Stomach smooth muscle (tissue), 2 donors: Measurements from ENCODE around the gene SMARCA4.
"Not testable (repeated sequence)": the region's sequence is repeated elsewhere in the genome, so short reads cannot be mapped to it uniquely, and the experiment has no call there.

Experiments
- H3K27ac ChIP-seq: one replicate; pipeline ENCODE4 v1.7.0; 2013; ENCODE audit warnings: mild to moderate bottlenecking, low read length, inconsistent platforms
- H3K27me3 ChIP-seq, 2 donors: one replicate each; pipeline ENCODE4 v1.7.0; 2013; ENCODE audit warnings: low read length in 2 of 2; ENCODE audit not compliant: insufficient read depth in 2 of 2, control insufficient read depth in 1 of 2
- H3K36me3 ChIP-seq, 2 donors: one replicate each; pipeline ENCODE4 v1.7.0; 2013; ENCODE audit warnings: low read length in 2 of 2; ENCODE audit not compliant: control insufficient read depth in 2 of 2, insufficient read depth in 2 of 2
- H3K4me1 ChIP-seq: one replicate; pipeline ENCODE4 v1.7.0; 2013; ENCODE audit warnings: low read length; ENCODE audit not compliant: control insufficient read depth, insufficient read depth
- H3K4me3 ChIP-seq, 2 donors: one replicate each; pipeline ENCODE4 v1.7.0; 2013; ENCODE audit warnings: low read length in 2 of 2
- H3K9ac ChIP-seq, 2 donors: one replicate each; pipeline ENCODE4 v1.7.0; 2013; ENCODE audit warnings: low read length in 2 of 2, mild to moderate bottlenecking in 1 of 2
- H3K9me3 ChIP-seq, 2 donors: one replicate each; pipeline ENCODE4 v1.7.0; 2013; ENCODE audit warnings: low read length in 2 of 2; ENCODE audit not compliant: control insufficient read depth in 2 of 2
- donor health status: healthy.
- donor health status: Pancreatic carcinoma.

Gene SMARCA4

GRCh38 chr19:11090997-11091702 is 130.3 kb downstream of the SMARCA4 start:
- Histone ChIP-seq H3K27ac (peak overlapping the region; percentile 87), H3K27me3 (peaks cover 0 to 2% of the 10 kb centered on the region in 2 donors), H3K4me3 (peak overlapping the region; percentile 81 to 92), H3K9ac (peak overlapping the region; percentile 89 to 92), H3K4me1 (peaks cover 36% of the 10 kb centered on the region), H3K36me3 (no peaks in the 10 kb centered on the region), H3K9me3 (no peaks in the 10 kb centered on the region)

DNA sequence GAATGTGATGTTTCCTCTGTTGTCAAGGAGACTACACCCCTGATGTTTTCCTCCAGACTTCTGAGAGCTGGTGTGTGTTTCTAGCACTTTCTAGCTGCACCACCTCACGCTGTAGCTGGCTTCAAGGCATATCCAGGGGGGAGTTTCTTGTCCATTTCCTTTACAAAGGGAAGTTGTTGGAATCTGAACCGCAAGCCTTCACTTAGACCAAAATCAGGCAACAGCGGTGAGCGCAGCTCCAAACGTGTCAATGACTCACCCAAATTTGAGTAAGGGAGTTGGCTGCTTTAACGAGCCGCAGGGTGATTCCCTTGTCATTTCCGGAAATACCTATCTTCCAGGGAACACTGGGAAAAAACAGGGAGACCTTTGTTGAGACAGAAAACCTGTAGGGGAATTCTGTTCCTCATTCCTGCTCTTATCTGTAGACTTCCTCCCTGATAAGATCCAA is 130.9 kb downstream of the SMARCA4 start:
- H3K4me3 ChIP-seq, result peak overlapping the region; percentile 81 to 92
- H3K9ac ChIP-seq, result peak overlapping the region; percentile 71 to 92
- H3K4me1 ChIP-seq, result peaks cover 36% of the 10 kb centered on the region
- no peaks in the 10 kb centered on the region for H3K9me3 ChIP-seq
- peaks cover 0 to 2% of the 10 kb centered on the region in 2 donors for H3K27me3 ChIP-seq
- no peaks in the 10 kb centered on the region for H3K36me3 ChIP-seq
- H3K27ac ChIP-seq, result peak overlapping the region; percentile 87

DNA sequence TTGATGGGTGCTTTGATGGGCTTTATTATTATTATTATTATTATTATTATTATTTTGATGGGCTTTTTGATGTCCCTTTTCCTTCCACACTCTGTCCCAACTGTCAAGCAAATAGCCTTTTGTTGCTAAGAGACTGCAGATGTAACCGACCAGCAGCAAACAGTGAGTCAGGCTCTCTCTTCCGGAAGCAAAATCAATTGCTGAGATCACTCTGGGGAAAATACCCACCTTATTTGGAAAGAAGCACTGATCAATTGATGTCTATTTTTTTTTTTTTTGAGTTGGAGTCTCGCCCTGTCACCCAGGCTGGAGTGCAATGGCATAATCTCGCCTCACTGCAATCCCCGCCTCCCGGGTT is 131.3 kb downstream of the SMARCA4 start:
- no peaks in the 10 kb centered on the region for H3K36me3 ChIP-seq
- peak overlapping the region in 1 of 2 donors; percentile 92 for H3K4me3 ChIP-seq
- peak overlapping the region; percentile 87 for H3K27ac ChIP-seq
- H3K4me1 ChIP-seq, result peaks cover 36% of the 10 kb centered on the region
- H3K27me3 ChIP-seq, result peaks cover 0 to 2% of the 10 kb centered on the region in 2 donors
- no peaks in the 10 kb centered on the region for H3K9me3 ChIP-seq
- peak overlapping the region in 1 of 2 donors; percentile 92 for H3K9ac ChIP-seq

- H3K27ac ChIP-seq, result no peak overlapping the region
- H3K9me3 ChIP-seq, result no peaks in the 10 kb centered on the region
- peaks cover 36% of the 10 kb centered on the region for H3K4me1 ChIP-seq
- H3K4me3 ChIP-seq, result no peak overlapping the region
- no peak overlapping the region for H3K9ac ChIP-seq
- no peaks in the 10 kb centered on the region for H3K36me3 ChIP-seq
- peaks cover 0 to 2% of the 10 kb centered on the region in 2 donors for H3K27me3 ChIP-seq
These were observed 132.9 kb downstream of the SMARCA4 start for GRCh38 chr19:11093689-11094238.

DNA sequence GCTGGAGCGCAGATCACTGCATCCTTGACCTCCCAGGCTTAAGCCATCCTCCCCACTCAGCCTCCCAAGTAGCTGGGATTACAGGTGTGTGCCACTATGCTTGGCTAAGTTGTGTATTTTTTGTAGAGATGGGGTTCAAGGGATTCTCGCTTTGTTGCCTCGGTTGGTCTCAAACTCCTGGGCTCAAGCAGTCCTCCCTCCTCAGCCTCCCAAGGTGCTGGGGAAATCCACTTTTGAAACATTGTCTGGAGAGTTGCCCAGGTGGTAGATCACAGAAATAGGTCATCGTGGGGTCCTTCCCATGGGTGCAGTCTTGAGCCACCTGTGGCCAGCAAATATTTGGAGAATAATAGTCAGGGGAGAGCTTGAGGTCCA is 133.7 kb downstream of the SMARCA4 start:
- no peaks in the 10 kb centered on the region for H3K27me3 ChIP-seq
- no peak overlapping the region for H3K27ac ChIP-seq
- peak overlapping the region in 1 of 2 donors; percentile 28 for H3K9ac ChIP-seq
- H3K9me3 ChIP-seq, result no peaks in the 10 kb centered on the region
- no peak overlapping the region for H3K4me3 ChIP-seq
- peaks cover 30% of the 10 kb centered on the region for H3K4me1 ChIP-seq
- H3K36me3 ChIP-seq, result no peaks in the 10 kb centered on the region

- no peak overlapping the region for H3K9ac ChIP-seq
These were observed 135.5 kb downstream of the SMARCA4 start for GRCh38 chr19:11096210-11096841.

GRCh38 chr19:11097367-11097766 is 136.5 kb downstream of the SMARCA4 start:
- not testable (repeated sequence) for H3K36me3 ChIP-seq, H3K27ac ChIP-seq, H3K9me3 ChIP-seq, H3K27me3 ChIP-seq, H3K4me3 ChIP-seq, H3K9ac ChIP-seq
- peaks cover 10% of the 10 kb centered on the region for H3K4me1 ChIP-seq

More at GRCh38 chr19:11096210-11096841, 135.5 kb downstream of the SMARCA4 start:
- Histone ChIP-seq H3K27ac (peak overlapping the region; percentile 37), H3K4me3 (no peak overlapping the region), H3K36me3 (peaks cover 0 to 7% of the 10 kb centered on the region in 2 donors), H3K27me3 (no peaks in the 10 kb centered on the region), H3K9me3 (no peaks in the 10 kb centered on the region), H3K4me1 (peaks cover 15% of the 10 kb centered on the region)

GRCh38 chr19:11098327-11098726 is 137.5 kb downstream of the SMARCA4 start:
- Histone ChIP-seq H3K36me3 (peaks cover 4 to 15% of the 10 kb centered on the region in 2 donors), H3K4me3 (no peak overlapping the region), H3K27ac (no peak overlapping the region), H3K9me3 (no peaks in the 10 kb centered on the region), H3K4me1 (peaks cover 8% of the 10 kb centered on the region), H3K27me3 (no peaks in the 10 kb centered on the region), H3K9ac (no peak overlapping the region)

GRCh38 chr19:11098861-11099260 is 138.0 kb downstream of the SMARCA4 start:
- H3K36me3 ChIP-seq, result peaks cover 4 to 15% of the 10 kb centered on the region in 2 donors
- H3K27ac ChIP-seq, result no peak overlapping the region
- no peaks in the 10 kb centered on the region for H3K9me3 ChIP-seq
- no peak overlapping the region for H3K4me3 ChIP-seq
- H3K4me1 ChIP-seq, result peaks cover 8% of the 10 kb centered on the region
- H3K27me3 ChIP-seq, result no peaks in the 10 kb centered on the region
- H3K9ac ChIP-seq, result no peak overlapping the region

- no peak overlapping the region for H3K4me3 ChIP-seq
- peaks cover 5 to 23% of the 10 kb centered on the region in 2 donors for H3K36me3 ChIP-seq
- no peak overlapping the region for H3K27ac ChIP-seq
- H3K9me3 ChIP-seq, result no peaks in the 10 kb centered on the region
- no peak overlapping the region for H3K9ac ChIP-seq
- H3K4me1 ChIP-seq, result peaks cover 6% of the 10 kb centered on the region
- H3K27me3 ChIP-seq, result no peaks in the 10 kb centered on the region
These were observed 139.2 kb downstream of the SMARCA4 start for GRCh38 chr19:11100049-11100448.

DNA sequence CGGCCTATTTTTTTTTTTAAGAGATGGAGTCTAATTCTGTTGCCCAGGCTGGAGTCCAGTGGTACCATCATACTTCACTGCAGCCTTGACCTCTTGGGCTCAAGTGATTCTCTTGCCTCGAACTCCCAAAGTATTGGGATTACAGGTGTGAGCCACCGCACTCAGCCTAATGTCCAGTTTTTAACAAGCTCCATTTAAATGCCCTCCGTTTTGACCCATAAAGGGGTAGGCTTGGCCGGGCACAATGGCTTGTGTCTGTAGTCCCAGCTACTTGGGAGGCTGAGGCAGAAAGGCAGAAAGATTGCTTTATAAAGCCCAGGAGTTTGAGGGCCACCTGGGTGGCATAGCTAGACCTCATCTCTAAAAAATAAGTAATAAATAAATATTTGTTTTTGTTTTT is 140.2 kb downstream of the SMARCA4 start:
- H3K27ac ChIP-seq, result no peak overlapping the region
- H3K36me3 ChIP-seq, result peaks cover 9 to 31% of the 10 kb centered on the region in 2 donors
- H3K9me3 ChIP-seq, result no peaks in the 10 kb centered on the region
- H3K9ac ChIP-seq, result no peak overlapping the region
- no peaks in the 10 kb centered on the region for H3K27me3 ChIP-seq
- no peak overlapping the region for H3K4me3 ChIP-seq
- peaks cover under 1% of the 10 kb centered on the region for H3K4me1 ChIP-seq
